Effector CD8-positive, alpha-beta T cell (primary cell): ENCODE data around the gene THNSL1.
"Not testable (repeated sequence)": the region's sequence is repeated elsewhere in the genome, so short reads cannot be mapped to it uniquely, and the experiment has no call there.

ENCODE experiments used
- DNase-seq: peaks from one replicate; lab custom pipeline; 2025; lab: John Stamatoyannopoulos, UW

Gene THNSL1

DNA sequence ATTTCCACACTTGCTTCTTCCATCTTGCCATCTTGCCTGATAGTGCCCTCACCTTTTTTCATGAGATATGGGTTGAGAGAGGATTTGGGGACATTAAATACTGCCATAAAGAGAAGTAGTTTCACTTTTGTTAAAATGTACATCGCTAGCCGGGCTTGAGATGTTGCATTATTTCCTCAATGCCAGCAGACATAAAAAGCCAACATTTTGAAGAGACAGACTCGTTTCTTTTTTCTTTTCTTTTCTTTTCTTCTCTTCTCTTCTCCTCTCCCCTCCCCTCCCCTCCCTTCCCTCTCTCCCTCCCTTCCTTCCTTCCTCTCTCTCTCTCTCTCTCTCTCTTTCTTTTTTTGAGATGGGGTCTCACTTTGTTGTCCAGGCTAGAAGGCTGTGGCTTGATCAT is 18.4 kb upstream of the THNSL1 start:
- DNase-seq = no peak

DNA sequence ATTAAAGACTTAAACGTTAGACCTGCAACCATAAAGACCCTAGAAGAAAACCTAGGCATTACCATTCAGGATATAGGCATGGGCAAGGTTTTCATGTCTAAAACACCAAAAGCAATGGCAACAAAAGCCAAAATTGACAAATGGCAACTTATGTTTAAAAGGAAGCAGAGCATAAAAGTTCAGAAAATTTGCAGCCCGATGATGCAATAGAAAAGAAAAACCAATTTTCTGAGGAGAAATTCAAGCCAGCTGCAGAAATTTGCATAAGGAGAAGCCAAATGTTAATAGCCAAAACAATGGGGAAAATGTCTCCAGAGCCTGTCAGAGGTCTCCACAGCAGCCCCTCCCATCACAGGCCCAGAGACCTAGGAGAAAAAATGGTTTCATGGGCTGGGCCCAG is 4.8 kb upstream of the THNSL1 start:
- DNase-seq = not testable (repeated sequence)

- no peak for DNase-seq
Measured at GRCh38 chr10:25014579-25014978, 1.8 kb upstream of the THNSL1 start.

DNA sequence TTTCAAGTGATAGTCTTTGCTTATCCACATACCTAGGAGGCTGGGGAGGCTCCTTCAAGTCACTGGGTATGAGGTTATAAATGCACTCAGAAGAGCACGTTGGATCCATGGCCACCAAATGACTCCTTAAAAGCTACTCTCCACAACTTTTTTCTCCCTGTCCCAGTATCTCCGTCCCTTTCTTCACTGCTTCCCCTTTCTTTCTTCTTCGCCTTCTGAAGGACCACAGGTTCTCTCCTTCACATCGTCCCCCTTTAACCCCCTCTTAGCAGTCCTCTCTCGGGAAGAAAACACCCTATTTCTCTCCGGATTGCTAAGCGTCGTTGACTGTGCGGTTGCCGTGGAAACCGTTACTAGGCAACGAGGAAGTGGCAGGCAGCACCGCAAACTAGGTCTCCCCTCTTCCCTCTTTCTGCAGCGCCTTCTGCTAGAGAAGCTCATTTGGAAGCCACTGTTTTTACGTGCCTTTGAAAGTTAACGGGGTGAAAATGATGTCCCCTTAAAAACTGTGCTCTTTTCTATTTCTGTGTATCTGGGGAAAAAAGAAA is 510 bp upstream of the THNSL1 start, which contains the start of gene ENKUR:
Gene ENKUR, minus strand, starts transcription at position 331 of the 548 bp plus-strand sequence. Its CDS starts 222 bp downstream, at position 109.
- DNase-seq = peak; percentile 89

- no peak for DNase-seq
Measured at GRCh38 chr10:25017154-25017590, 760 bp downstream of the THNSL1 start.

GRCh38 chr10:25017661-25018060 is 1.2 kb downstream of the THNSL1 start:
- no peak for DNase-seq

GRCh38 chr10:25018703-25019102 is 2.3 kb downstream of the THNSL1 start:
- DNase-seq = no peak

GRCh38 chr10:25023278-25023677 is 6.9 kb downstream of the THNSL1 start:
- DNase-seq = no peak

- DNase-seq = no peak
Measured at GRCh38 chr10:25024528-25024927, 8.1 kb downstream of the THNSL1 start.

DNA sequence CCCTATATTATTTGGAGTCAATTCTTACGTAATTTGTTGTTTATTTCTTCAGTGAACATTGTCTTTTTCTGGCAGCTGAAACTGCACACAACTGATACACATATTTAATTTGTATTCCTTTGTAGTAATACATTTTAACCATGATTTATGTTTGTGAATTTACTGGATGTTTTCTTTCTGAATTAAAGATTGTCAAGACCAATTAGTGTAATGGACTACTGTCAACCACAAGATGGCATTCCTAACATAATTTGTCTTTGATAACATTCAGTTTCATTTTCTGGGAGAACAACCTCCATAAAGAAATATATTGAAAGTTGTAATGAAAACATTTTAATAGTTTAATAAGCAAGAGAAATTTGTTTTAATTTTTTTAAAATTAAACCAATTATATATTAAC is 10.1 kb downstream of the THNSL1 start:
- DNase-seq = no peak

GRCh38 chr10:25028711-25029110 is 12.3 kb downstream of the THNSL1 start:
- no peak for DNase-seq

GRCh38 chr10:25029519-25029918 is 13.1 kb downstream of the THNSL1 start:
- no peak for DNase-seq

DNA sequence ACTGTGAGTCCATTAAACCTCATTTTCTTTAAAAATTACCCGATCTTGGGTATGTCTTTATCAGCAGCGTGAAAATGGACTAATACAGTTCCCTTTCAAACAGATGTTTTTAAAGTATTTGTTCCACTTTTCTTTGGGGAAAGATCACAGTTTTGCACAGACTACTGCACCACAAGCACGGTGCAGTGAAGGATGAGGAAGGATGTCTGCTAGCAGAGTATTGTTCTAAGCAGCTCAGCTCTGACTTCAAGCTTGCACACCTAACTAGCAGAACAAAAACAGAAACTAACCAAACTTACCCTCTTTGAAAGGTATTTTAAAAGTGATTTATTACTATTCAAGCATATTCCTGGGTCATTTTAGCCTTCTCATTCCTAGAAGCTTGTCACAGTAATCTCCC is 20.0 kb downstream of the THNSL1 start:
- no peak for DNase-seq

- DNase-seq = no peak
Measured at GRCh38 chr10:25038325-25038724, 21.9 kb downstream of the THNSL1 start.

DNA sequence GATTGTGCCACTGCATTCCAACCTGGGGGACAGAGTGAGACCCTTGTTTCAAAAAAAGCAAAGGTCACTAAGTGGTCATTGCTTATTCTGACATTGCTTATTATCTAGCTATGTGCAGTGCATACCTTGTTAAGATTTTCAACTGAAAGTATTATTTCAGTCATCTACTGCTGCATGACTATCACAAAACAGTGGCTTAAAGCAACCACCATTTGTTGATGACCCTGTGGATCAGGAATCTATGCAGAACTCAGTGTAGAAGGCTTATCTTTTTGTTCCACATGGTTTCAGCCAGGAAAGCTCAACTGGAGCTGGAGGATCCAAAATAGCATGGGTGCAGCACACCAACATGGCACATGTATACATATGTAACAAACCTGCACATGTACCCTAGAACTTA is 23.1 kb downstream of the THNSL1 start:
- DNase-seq = no peak

GRCh38 chr10:25046641-25047040 is 30.2 kb downstream of the THNSL1 start:
- DNase-seq = no peak

DNA sequence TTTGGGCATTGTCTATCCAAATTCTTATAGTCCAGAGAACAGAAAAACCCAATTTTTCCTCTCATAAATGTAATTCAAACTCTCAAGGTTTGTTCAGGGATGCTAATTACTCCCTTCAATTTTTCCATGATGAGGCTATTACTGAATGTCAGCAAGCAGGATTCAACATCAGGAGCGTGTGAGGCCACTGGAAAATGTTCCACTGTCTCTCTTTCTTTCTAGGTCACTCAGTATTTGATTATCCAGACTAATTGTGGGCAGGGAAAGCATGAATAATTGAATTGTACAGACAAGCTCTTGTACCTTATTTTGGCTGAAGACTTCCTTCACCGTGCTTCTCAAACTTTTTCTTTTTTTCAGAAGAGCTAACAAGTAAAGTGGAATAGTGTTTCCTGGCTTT is 30.7 kb downstream of the THNSL1 start:
- no peak for DNase-seq

DNA sequence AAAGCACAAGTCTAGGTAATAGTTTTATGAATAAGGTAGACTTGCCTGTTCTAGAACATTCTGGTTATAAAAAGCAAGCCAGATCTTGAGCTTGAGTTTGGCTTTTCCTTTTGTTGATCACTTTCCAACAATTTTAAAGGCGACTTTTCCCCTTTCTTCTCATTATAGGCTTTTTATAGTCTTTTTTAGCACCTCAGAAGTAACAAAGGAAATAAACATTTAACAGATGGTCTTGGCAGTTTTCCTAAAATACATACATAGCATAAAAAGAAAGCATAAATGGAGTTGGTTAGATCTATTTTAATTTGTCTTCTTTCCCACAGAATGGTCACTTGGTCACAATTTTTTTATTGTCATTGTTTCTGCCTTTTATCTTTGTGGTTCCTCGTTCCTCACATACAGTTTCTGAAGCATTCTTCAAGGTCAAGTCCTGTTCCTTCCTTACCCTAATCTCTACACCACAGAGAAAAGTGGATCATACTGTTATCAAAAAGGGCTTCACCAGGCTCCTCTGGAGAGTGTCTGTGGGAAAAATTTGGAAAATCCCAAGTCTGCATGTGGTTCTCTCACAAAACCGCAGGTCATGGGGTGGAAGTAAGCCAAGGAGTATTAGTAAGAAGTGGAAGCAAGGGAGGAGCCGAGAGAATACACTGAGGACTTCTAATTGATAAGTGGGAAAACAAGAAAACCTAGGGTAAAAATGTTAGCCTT is 31.3 kb downstream of the THNSL1 start:
- DNase-seq = no peak

DNA sequence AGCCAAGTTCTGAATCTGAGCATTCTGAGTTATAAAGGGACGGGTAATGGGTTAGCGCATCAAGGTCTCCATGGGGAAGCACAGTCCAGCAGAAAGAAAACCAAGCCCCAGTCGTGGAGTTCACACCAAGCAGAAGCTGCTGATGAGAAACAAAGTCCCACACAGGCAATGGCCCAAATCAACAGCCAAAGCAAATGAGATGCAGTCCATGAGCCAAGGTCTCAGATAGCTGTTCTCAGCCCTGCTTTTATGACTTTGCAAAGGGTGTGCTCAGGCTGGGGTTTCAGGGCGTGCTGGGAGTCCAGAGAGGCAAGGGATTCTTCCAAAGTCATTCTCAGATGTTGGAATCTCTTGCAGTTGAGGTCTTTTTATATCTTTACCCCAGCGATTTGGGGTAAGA is 32.0 kb downstream of the THNSL1 start:
- no peak for DNase-seq

- no peak for DNase-seq
Measured at GRCh38 chr10:25049966-25050365, 33.6 kb downstream of the THNSL1 start.

DNA sequence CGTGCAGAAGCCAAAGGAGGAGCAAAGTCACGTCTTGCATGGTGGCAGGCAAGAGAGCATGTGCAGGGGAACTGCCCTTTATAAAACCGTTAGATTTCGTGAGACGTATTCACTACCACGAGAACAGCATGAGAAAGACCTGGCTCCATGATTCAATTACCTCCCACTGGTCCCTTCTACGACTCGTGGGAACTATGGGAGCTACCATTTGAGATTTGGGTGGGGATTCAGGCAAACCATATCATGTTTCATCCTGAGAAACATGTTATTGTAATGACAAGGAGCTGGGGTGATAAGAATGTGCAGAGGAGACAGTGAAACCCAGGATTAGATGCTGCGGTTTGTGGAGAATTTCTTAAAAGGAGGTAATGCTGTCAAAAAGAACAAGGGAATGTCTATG is 34.0 kb downstream of the THNSL1 start:
- no peak for DNase-seq

DNA sequence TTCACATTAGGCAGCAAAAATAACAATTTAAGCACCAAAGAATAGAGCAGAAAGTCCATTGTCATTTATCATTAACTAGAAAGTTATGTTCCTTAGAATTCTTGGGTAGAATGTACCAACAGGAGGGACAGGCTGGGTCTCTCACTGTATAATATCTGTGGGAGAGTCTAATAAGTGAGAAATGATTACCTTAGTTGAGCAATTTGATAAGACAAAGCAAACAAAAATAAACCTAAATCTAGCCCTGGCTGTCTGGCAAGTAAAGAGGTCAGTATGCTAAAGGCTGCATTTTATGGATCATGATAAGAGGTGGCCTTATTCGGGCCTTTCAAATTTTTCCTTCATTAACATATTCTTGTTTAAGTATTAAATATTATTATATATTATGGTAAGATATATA is 35.6 kb downstream of the THNSL1 start:
- no peak for DNase-seq

- DNase-seq = no peak
Measured at GRCh38 chr10:25056726-25057125, 40.3 kb downstream of the THNSL1 start.

GRCh38 chr10:25057886-25058285 is 41.5 kb downstream of the THNSL1 start:
- no peak for DNase-seq
